ENCODE measurements around the gene ATG4C. TPM values are rescaled to one million over a fixed set of nuclear protein-coding genes. Genes with fewer than 3 reads are reported as not detected.
"Not testable (repeated sequence)": the region's sequence is repeated elsewhere in the genome, so short reads cannot be mapped to it uniquely, and the experiment has no call there.

ATG4C gene
- total RNA-seq, 1 donor: 5.8 TPM

DNA sequence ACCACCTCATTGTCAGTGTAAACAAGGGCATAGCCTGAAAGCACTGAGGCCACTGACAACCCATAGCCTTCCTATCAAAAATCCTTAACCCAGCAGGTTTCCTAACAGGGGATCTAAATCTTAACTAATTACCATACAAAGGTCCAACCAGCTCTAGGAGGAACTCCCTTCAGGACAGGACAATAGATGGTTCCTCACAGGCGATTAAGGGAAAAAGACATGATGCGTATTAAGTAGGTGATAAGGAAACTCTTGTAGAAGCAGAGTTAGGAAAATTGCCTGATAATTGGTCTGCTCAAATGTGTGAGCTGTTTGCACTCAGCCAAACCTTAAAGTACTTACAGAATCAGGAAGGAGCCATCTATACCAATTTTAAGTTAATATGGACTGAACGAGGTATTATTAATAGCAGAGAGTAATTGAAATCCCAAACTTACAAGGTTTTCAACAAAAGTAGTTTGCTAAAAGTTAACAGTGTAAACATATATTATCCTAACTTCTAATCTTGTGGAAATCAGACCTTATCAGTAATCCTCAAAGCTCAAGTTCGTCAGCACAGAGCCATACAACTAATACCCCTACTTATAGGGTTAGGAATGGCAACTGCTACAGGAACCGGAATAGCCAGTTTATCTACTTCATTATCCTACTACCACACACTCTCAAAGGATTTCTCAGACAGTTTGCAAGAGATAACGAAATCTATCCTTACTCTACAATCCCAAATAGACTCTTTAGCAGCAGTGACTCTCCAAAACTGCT is 23.7 kb upstream of the ATG4C start:
- H3K4me2 ChIP-seq (ENCODE audit: insufficient read depth, low read length); H3K27ac ChIP-seq (ENCODE audit: low read depth, low read length); H2AFZ ChIP-seq (ENCODE audit: low read length); H3K4me3 ChIP-seq (ENCODE audit: insufficient read depth, low read length); H3K36me3 ChIP-seq (ENCODE audit: insufficient read depth, low read length); DNase-seq (ENCODE audit: insufficient read length, low spot score, missing footprints); H3K79me2 ChIP-seq (ENCODE audit: insufficient read depth, low read length); H3K9me3 ChIP-seq (ENCODE audit: low read depth, low read length); H3K4me1 ChIP-seq (ENCODE audit: insufficient read depth, low read length); H3K27me3 ChIP-seq (ENCODE audit: insufficient read depth, low read length); H4K20me1 ChIP-seq (ENCODE audit: insufficient read depth, low read length): not testable (repeated sequence)

DNA sequence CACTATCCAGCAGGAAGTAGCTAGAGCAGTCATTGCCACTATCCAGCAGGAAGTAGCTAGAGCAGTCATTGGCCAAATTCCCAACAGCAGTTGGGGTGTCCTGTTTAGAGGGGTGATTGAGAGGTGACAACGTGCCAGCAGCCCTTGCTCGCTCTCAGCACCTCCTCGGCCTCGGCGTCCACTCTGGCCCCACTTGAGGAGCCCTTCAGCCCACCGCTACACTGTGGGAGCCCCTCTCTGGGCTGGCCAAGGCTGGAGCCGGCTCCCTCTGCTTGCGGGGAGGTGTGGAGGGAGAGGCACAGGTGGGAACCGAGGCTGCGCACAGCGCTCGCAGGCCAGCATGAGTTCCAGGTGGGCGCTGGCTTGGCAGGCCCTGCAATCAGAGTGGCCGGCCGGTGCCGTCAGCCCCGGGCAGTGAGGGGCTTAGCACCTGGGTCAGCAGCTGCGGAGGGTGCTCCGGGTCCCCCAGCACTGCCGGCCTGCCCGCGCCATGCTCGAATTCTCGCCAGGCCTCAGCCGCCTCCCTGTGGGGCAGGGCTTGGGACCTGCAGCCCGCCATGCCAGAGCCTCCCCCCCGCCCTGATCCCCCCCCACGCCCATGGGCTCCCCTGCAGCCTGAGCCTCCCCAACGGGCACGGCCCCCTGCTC is 22.6 kb upstream of the ATG4C start:
- not testable (repeated sequence) for H3K79me2 ChIP-seq (ENCODE audit: insufficient read depth, low read length); H3K4me2 ChIP-seq (ENCODE audit: insufficient read depth, low read length); H4K20me1 ChIP-seq (ENCODE audit: insufficient read depth, low read length); DNase-seq (ENCODE audit: insufficient read length, low spot score, missing footprints); H3K9me3 ChIP-seq (ENCODE audit: low read depth, low read length); H3K27ac ChIP-seq (ENCODE audit: low read depth, low read length); H3K36me3 ChIP-seq (ENCODE audit: insufficient read depth, low read length); H2AFZ ChIP-seq (ENCODE audit: low read length); H3K4me1 ChIP-seq (ENCODE audit: insufficient read depth, low read length); H3K4me3 ChIP-seq (ENCODE audit: insufficient read depth, low read length); H3K27me3 ChIP-seq (ENCODE audit: insufficient read depth, low read length)

DNA sequence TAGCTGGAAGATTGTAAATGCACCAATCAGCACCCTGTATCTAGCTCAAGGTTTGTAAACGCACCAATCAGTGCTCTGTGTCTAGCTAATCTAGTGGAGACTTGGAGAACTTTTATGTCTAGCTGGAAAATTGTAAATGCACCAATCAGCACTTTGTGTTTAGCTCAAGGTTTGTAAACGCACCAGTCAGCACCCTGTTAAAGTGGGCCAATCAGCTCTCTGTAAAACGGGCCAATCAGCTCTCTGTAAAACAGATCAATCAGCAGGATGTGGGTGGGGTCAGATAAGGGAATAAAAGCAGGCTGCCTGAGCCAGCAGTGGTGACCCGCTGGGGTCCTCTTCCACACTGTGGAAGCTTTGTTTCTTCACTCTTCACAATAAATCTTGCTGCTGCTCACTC is 21.9 kb upstream of the ATG4C start:
- not testable (repeated sequence) for H3K4me2 ChIP-seq (ENCODE audit: insufficient read depth, low read length); H3K4me3 ChIP-seq (ENCODE audit: insufficient read depth, low read length); H3K4me1 ChIP-seq (ENCODE audit: insufficient read depth, low read length); H3K79me2 ChIP-seq (ENCODE audit: insufficient read depth, low read length); H3K27ac ChIP-seq (ENCODE audit: low read depth, low read length); H2AFZ ChIP-seq (ENCODE audit: low read length); H3K36me3 ChIP-seq (ENCODE audit: insufficient read depth, low read length); DNase-seq (ENCODE audit: insufficient read length, low spot score, missing footprints); H3K9me3 ChIP-seq (ENCODE audit: low read depth, low read length); H3K27me3 ChIP-seq (ENCODE audit: insufficient read depth, low read length); H4K20me1 ChIP-seq (ENCODE audit: insufficient read depth, low read length)

DNA sequence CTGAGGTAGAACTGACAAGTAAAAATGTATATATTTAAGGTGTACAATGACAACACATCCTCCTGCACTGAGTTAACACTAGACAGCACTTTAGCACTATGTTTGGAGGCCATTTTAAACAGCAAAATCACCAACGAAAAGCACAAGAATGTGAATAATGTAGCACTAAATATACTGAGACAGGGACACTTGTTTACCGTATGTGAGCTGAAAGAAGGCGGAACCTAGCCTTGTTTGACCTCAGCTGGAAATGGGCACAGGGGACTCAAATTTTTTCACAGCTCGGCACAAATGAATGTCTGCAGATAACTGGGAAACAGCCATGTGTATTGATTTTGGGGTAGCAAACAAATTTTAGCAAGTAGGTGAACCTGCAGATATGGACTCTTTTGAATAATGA is 18.0 kb upstream of the ATG4C start:
- Histone ChIP-seq H2AFZ (ENCODE audit: low read length) (no peak overlapping the region), H3K9me3 (ENCODE audit: low read depth, low read length) (no peaks in the 10 kb centered on the region), H3K27ac (ENCODE audit: low read depth, low read length) (no peak overlapping the region), H4K20me1 (ENCODE audit: insufficient read depth, low read length) (no peaks in the 10 kb centered on the region), H3K4me3 (ENCODE audit: insufficient read depth, low read length) (no peak overlapping the region), H3K36me3 (ENCODE audit: insufficient read depth, low read length) (no peaks in the 10 kb centered on the region), H3K4me2 (ENCODE audit: insufficient read depth, low read length) (no peak overlapping the region), H3K79me2 (ENCODE audit: insufficient read depth, low read length) (no peaks in the 10 kb centered on the region), H3K27me3 (ENCODE audit: insufficient read depth, low read length) (no peaks in the 10 kb centered on the region), H3K4me1 (ENCODE audit: insufficient read depth, low read length) (no peaks in the 10 kb centered on the region)
- DNase-seq (ENCODE audit: insufficient read length, low spot score, missing footprints): no peak
- TF ChIP-seq, protein P1, sequence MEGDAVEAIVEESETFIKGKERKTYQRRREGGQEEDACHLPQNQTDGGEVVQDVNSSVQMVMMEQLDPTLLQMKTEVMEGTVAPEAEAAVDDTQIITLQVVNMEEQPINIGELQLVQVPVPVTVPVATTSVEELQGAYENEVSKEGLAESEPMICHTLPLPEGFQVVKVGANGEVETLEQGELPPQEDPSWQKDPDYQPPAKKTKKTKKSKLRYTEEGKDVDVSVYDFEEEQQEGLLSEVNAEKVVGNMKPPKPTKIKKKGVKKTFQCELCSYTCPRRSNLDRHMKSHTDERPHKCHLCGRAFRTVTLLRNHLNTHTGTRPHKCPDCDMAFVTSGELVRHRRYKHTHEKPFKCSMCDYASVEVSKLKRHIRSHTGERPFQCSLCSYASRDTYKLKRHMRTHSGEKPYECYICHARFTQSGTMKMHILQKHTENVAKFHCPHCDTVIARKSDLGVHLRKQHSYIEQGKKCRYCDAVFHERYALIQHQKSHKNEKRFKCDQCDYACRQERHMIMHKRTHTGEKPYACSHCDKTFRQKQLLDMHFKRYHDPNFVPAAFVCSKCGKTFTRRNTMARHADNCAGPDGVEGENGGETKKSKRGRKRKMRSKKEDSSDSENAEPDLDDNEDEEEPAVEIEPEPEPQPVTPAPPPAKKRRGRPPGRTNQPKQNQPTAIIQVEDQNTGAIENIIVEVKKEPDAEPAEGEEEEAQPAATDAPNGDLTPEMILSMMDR (IDR thresholded peaks at IDR 0.05; ENCODE audit: extremely low read depth, low read depth, low read length): no peak

DNA sequence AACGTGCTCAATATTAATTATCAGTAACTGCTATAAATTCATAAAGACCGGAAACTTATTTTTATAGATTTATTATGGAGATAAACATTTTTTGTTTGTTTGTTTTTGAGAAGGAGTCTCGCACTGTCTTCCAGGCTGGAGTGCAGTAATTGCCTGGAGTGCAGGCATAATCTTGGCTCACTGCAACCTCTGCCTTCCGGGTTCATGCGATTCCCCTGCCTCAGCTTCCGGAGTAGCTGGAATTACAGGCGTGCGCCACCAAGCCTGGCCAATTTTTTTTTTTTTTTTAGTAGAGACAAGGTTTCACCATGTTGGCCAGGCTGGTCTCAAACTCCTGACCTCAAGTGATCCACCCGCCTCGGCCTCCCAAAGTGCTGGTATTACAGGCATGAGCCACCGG is 15.4 kb upstream of the ATG4C start:
- H3K4me3 ChIP-seq (ENCODE audit: insufficient read depth, low read length); H3K36me3 ChIP-seq (ENCODE audit: insufficient read depth, low read length); H3K9me3 ChIP-seq (ENCODE audit: low read depth, low read length); H3K27me3 ChIP-seq (ENCODE audit: insufficient read depth, low read length); H3K79me2 ChIP-seq (ENCODE audit: insufficient read depth, low read length); H2AFZ ChIP-seq (ENCODE audit: low read length); DNase-seq (ENCODE audit: insufficient read length, low spot score, missing footprints); H3K27ac ChIP-seq (ENCODE audit: low read depth, low read length); H3K4me2 ChIP-seq (ENCODE audit: insufficient read depth, low read length); H4K20me1 ChIP-seq (ENCODE audit: insufficient read depth, low read length); H3K4me1 ChIP-seq (ENCODE audit: insufficient read depth, low read length): not testable (repeated sequence)
